Measurements from ENCODE around the gene CCDC8. TPM values are rescaled to one million over a fixed set of nuclear protein-coding genes. Genes with fewer than 3 reads are reported as not detected.
A peak's percentile ranks its signal among the peaks of the same experiment; 100 is the strongest.

CCDC8 gene
- total and polyA plus RNA-seq, 9 of the 15 experiments (the other 6 are each of a cell fraction or from before 2014, with no cell fraction given): 0.68 to 30.8 (median 15.6) TPM

DNA sequence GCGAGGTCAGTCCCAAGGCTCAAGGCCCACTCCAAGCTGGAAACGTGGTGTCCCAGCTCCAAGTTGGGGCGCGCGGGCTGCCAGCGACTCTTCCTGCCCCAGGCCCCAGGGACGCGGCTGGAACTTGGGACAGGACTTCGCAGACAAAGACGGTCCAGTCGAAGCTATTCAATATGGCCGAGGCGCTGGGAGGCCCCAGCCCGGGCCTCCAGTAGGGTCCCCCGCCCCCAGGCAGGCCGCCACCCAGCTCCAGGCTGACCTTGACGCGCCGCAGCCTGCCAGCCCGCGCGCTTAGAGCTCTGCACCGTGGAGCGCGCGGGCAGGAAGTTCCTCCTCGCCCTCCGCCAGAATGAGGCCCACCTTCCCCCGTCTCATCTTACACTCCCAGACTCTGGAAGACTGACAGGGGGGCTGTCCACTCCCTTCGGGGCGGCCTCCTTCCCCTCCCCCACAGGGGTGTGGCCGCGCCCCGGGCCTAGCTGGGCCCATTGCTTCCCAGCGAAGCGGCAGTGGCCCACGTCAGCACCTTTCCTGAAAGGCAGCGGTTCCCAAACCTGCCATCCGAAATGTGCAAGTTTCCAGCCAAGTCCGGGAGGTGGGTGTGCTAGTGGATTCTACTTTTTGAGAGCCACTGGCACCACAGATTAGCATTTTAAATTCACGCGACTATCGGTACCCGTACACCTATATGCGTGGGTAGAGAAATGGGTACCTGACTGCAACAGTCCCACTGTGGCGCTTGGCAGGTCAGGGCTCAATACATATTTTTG lies at the start of gene CCDC8 (continued):
- TF ChIP-seq, protein P1, sequence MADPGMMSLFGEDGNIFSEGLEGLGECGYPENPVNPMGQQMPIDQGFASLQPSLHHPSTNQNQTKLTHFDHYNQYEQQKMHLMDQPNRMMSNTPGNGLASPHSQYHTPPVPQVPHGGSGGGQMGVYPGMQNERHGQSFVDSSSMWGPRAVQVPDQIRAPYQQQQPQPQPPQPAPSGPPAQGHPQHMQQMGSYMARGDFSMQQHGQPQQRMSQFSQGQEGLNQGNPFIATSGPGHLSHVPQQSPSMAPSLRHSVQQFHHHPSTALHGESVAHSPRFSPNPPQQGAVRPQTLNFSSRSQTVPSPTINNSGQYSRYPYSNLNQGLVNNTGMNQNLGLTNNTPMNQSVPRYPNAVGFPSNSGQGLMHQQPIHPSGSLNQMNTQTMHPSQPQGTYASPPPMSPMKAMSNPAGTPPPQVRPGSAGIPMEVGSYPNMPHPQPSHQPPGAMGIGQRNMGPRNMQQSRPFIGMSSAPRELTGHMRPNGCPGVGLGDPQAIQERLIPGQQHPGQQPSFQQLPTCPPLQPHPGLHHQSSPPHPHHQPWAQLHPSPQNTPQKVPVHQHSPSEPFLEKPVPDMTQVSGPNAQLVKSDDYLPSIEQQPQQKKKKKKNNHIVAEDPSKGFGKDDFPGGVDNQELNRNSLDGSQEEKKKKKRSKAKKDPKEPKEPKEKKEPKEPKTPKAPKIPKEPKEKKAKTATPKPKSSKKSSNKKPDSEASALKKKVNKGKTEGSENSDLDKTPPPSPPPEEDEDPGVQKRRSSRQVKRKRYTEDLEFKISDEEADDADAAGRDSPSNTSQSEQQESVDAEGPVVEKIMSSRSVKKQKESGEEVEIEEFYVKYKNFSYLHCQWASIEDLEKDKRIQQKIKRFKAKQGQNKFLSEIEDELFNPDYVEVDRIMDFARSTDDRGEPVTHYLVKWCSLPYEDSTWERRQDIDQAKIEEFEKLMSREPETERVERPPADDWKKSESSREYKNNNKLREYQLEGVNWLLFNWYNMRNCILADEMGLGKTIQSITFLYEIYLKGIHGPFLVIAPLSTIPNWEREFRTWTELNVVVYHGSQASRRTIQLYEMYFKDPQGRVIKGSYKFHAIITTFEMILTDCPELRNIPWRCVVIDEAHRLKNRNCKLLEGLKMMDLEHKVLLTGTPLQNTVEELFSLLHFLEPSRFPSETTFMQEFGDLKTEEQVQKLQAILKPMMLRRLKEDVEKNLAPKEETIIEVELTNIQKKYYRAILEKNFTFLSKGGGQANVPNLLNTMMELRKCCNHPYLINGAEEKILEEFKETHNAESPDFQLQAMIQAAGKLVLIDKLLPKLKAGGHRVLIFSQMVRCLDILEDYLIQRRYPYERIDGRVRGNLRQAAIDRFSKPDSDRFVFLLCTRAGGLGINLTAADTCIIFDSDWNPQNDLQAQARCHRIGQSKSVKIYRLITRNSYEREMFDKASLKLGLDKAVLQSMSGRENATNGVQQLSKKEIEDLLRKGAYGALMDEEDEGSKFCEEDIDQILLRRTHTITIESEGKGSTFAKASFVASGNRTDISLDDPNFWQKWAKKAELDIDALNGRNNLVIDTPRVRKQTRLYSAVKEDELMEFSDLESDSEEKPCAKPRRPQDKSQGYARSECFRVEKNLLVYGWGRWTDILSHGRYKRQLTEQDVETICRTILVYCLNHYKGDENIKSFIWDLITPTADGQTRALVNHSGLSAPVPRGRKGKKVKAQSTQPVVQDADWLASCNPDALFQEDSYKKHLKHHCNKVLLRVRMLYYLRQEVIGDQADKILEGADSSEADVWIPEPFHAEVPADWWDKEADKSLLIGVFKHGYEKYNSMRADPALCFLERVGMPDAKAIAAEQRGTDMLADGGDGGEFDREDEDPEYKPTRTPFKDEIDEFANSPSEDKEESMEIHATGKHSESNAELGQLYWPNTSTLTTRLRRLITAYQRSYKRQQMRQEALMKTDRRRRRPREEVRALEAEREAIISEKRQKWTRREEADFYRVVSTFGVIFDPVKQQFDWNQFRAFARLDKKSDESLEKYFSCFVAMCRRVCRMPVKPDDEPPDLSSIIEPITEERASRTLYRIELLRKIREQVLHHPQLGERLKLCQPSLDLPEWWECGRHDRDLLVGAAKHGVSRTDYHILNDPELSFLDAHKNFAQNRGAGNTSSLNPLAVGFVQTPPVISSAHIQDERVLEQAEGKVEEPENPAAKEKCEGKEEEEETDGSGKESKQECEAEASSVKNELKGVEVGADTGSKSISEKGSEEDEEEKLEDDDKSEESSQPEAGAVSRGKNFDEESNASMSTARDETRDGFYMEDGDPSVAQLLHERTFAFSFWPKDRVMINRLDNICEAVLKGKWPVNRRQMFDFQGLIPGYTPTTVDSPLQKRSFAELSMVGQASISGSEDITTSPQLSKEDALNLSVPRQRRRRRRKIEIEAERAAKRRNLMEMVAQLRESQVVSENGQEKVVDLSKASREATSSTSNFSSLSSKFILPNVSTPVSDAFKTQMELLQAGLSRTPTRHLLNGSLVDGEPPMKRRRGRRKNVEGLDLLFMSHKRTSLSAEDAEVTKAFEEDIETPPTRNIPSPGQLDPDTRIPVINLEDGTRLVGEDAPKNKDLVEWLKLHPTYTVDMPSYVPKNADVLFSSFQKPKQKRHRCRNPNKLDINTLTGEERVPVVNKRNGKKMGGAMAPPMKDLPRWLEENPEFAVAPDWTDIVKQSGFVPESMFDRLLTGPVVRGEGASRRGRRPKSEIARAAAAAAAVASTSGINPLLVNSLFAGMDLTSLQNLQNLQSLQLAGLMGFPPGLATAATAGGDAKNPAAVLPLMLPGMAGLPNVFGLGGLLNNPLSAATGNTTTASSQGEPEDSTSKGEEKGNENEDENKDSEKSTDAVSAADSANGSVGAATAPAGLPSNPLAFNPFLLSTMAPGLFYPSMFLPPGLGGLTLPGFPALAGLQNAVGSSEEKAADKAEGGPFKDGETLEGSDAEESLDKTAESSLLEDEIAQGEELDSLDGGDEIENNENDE (IDR thresholded peaks at IDR 0.05; ENCODE audit: low read depth, low read length): no peak
- TF ChIP-seq ZNF224 (CRISPR knock-in tag; IDR thresholded peaks at IDR 0.05) (no peak), CCNT2 (IDR thresholded peaks at IDR 0.05; ENCODE audit: borderline replicate concordance, extremely low read depth, insufficient read length, low read depth, low read length) (peak; percentile 88), RBM22 (IDR thresholded peaks at IDR 0.05; ENCODE audit: low read depth, low read length, poor library complexity, severe bottlenecking) (no peak), ZNF263 (CRISPR knock-in tag; IDR thresholded peaks at IDR 0.05; ENCODE audit: borderline replicate concordance) (no peak), ZBTB8A (IDR thresholded peaks at IDR 0.05; ENCODE audit: partially characterized antibody) (no peak), ZNF143 (CRISPR knock-in tag; IDR thresholded peaks at IDR 0.05) (no peak), KLF16 (IDR thresholded peaks at IDR 0.05) (no peak), EP300 (IDR thresholded peaks at IDR 0.05; ENCODE audit: low read length) (peak; percentile 27), CBX5 (IDR thresholded peaks at IDR 0.05; ENCODE audit: borderline replicate concordance, low read depth) (no peak), FOXJ2 (tag; IDR thresholded peaks at IDR 0.05) (no peak; the same call in 1 of the 2 replicates)
- TF ChIP-seq, protein P2, sequence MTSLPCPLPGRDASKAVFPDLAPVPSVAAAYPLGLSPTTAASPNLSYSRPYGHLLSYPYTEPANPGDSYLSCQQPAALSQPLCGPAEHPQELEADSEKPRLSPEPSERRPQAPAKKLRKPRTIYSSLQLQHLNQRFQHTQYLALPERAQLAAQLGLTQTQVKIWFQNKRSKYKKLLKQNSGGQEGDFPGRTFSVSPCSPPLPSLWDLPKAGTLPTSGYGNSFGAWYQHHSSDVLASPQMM (CRISPR knock-in tag; IDR thresholded peaks at IDR 0.05): no peak
- TF ChIP-seq, protein P3, sequence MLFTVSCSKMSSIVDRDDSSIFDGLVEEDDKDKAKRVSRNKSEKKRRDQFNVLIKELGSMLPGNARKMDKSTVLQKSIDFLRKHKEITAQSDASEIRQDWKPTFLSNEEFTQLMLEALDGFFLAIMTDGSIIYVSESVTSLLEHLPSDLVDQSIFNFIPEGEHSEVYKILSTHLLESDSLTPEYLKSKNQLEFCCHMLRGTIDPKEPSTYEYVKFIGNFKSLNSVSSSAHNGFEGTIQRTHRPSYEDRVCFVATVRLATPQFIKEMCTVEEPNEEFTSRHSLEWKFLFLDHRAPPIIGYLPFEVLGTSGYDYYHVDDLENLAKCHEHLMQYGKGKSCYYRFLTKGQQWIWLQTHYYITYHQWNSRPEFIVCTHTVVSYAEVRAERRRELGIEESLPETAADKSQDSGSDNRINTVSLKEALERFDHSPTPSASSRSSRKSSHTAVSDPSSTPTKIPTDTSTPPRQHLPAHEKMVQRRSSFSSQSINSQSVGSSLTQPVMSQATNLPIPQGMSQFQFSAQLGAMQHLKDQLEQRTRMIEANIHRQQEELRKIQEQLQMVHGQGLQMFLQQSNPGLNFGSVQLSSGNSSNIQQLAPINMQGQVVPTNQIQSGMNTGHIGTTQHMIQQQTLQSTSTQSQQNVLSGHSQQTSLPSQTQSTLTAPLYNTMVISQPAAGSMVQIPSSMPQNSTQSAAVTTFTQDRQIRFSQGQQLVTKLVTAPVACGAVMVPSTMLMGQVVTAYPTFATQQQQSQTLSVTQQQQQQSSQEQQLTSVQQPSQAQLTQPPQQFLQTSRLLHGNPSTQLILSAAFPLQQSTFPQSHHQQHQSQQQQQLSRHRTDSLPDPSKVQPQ (CRISPR knock-in tag; IDR thresholded peaks at IDR 0.05; ENCODE audit: borderline replicate concordance): no peak
